DMS79 (cell line): ENCODE data around the gene TMPRSS3.
A peak's percentile ranks its signal among the peaks of the same experiment; 100 is the strongest.

Source experiments
- DNase-seq: peaks from one replicate; lab custom pipeline; 2025; lab: John Stamatoyannopoulos, UW

Gene TMPRSS3

DNA sequence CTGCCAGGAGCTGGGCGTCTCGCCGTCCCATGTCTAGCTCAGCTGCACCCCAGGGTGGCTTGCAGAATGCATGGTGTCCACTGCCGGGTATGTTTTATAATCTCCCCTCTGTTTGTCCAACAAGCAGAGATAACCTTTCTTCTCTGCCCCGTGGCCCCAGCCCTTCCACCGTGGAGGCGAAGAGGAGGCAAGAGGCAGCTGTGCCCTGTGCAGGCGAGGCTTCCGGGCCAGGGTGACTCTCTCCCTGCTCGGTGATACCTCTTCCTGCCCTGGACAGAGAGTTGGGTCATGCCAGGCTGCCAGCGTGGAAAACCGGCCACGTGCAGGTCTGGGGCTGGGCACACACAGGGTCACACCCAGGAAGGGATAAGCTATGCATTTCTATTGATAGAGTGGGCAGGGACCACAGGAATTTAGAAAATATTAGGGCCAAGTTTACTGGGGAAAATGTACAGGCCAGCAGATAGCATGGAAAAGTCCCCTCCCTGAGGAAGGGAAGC lies 44.9 kb downstream of the TMPRSS3 start, which contains the start of gene TFF2:
TFF2 (minus strand) TSS at position 68 of the 500 bp plus-strand sequence; CDS start at position 31, 37 bp downstream.
- no peak for DNase-seq

DNA sequence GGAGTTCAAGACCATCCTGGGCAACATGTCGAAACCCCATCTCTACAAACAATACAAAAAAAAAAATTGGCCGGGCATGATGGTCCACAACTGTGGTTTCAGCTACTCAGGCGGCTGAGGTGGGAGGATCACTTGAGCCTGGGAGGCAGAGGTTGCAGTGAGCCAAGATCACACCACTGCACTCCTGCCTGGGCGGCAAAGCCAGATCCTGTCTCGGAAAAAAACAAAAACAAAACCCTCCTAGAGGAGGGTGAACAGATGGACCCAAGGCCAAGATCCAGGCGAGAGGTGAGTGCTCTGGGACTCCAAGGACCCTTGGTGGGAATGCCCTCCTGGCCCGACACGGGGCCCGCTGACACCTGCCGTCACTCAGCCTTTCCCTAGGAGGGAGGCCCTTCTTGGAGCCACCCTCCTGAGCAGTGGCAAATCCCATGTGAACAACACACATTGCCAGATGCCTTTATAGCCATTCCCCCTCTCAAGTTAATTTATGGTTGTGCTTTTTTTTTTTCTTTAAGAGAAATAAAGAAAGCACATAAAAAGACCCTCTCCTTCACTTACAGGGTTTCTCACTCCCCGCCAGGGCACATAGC lies 45.4 kb downstream of the TMPRSS3 start:
- peak; percentile 19 for DNase-seq

DNA sequence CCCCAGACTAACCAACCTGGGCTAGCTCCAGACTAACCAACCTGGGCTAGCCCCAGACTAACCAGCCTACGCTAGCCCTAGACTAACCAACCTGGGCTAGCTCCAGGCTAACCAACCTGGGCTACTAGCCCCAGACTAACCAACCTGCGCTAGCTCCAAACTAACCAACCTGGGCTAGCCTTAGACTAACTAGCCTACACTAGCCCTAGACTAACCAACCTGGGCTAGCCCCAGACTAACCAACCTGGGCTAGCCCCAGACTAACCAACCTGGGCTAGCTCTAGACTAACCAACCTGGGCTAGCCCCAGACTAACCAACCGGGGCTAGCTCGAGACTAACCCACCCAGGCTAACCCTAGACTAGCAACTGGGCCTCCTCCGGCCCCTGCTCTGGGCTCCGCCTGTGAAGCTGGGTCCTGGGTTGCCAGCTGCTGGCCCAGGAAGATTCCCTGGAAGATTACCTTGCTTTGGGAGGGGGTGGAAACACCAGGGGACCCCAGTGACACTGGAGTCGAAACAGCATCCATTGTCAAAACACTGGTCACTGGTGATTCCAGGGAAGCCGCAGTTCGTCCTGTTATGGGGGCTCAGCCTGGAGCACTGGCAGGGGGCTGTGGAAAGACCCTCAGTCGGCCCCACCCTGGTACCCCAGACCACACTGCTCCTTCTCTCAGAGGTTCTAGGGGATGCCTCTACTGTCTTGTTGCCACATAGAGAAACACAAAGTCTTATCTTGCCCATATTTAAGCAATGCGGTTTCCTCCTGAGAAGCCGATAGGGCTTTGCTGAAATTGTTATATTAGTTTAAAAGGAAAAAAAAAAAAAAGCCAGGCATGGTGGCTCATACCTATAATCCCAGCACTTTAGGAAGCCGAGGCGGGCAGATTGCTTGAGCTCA lies 46.2 kb downstream of the TMPRSS3 start:
- no peak for DNase-seq

DNA sequence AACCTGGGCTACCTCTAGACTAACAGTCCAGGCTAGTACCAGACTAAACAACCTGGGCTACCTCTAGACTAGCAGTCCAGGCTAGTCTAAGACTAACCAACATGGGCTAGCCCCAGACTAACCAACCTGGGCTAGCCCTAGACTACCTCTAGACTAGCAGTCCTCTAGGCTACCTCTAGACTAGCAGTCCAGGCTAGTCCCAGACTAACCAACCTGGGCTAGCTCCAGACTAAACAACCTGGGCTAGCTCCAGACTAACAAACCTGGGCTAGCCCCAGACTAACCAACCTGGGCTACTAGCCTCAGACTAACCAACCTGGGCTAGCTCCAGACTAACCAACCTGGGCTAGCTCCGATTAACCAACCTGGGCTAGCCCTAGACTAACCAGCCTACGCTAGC lies 47.1 kb downstream of the TMPRSS3 start:
- DNase-seq = no peak

DNA sequence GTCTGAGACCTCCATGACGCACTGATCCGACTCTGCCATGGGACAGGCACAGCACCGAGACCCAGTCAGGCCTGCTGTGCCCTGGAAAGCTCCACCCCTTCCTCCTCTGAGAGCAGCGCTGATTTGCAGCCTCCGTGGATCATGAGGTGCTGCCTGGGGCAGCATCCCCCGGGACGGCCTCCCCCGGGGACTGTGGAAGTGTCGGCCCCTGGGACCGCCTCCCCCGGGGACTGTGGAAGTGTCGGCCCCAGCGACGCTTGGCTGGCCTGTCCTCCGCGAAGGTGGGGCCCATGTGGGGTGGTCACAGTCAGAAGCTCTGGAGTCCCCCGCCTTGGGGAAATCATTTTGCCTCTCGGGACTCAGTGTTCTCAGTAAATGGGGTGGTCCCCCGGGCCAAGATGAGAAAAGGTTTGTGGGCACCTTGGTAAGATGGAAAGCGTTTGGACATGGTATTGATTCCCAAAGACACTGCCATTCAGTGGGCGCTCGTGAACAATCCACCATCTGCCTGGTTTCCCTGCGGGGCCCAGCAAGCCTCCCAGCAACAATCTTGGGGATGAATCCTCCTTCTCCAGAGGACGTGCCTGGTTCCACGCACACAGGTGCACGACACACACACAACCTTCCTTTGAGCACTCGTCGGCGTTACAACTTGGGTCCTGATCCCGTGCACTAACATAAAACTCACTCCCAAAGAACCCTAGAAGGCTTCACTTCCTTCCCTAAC lies 48.1 kb downstream of the TMPRSS3 start:
- no peak for DNase-seq

DNA sequence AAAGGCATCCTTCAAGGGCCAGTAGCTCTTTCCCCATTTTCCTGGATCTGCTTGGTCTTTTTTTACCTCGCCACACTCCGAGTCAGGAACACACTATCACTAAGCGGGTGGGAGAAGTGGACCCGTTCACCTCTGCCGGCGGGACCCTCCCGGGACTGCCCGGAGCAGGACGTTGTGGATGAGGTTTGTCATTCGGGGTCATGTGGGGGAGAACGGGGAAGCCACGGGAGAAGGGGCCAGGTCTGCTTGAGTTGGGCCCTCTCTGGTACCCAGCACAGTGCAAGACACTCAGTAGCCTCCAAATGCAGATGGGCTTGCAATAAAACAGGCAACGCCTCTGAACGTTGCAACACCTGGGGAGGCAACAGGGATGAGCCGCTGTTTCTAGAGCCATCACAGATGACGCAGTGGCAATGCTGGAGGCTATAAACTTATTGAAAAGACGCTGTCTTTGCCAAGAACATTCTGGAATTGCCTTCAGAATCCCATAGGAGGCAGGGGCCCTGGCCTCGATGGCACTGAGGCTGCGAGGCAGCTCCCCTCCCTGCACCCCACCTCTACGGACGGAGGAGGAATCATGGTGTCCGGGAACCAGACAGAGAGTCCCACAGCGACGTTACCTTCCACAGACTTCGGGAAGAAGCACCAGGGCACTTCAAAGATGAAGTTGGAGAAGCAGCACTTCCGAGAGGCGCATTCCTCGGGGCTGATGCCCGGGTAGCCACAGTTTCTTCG lies 48.8 kb downstream of the TMPRSS3 start:
- no peak for DNase-seq

DNA sequence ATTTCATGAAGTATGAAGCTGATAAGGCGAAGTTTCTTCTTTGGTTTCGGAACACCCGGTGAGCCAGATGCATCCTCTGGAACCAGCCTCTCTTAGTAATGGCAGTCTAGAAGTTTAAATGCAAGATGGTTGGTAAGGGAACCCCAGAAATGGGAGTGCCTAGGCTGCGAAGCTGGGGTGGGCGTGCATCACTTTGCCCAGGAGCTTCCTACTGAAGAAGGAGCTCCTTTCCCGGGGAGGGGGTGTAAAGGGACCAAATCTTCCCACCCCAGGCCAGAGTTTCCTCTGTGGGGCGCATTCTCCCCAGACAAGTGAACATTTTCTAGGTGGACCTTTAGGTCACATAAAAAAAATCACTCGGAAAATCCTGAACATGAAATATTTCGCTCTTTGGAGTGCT lies 49.4 kb downstream of the TMPRSS3 start:
- no peak for DNase-seq

DNA sequence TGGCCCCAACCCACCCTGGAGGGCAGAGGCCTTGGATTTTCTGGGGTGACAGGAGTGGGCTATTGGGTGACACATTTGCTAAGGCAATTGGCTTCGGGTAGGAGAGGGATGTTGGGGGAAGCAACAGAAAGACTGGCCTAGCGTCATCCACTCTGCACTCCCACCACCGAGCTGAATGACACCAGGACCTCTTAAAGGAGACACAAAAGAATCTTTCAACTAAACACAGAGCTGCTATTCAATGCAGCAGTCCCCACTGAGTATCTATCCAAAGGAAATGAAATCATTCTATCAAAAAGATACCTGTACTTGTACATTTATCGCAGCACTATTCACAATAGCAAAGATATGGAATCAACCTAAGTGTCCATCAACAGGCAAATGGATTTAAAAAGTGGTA lies 51.2 kb downstream of the TMPRSS3 start:
- no peak for DNase-seq

DNA sequence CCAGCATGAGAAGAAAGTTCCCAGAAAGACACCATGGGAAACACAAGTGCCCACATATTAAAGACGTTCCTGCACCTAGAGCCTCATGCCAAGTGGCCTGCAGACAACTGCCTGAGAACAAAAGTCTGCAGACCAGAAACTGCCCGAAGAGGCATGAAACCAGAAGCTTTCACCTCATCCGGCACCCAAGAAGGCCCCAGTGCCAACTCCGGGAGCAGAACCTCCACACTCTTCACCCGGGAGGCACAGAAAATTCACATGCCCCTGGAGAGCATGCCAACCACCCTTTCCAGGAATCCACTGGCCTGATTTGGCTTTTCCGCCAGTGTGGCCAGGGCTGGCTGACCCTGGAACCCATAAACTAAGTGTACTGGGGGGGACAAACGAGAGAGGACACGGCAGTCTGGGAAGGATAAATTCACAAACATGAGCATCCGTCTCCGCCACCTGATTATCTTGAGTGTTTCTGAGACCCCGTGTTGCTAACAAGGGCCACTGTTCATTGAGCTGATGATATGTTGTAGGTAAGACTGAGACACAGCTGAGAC lies 51.8 kb downstream of the TMPRSS3 start:
- DNase-seq = no peak

DNA sequence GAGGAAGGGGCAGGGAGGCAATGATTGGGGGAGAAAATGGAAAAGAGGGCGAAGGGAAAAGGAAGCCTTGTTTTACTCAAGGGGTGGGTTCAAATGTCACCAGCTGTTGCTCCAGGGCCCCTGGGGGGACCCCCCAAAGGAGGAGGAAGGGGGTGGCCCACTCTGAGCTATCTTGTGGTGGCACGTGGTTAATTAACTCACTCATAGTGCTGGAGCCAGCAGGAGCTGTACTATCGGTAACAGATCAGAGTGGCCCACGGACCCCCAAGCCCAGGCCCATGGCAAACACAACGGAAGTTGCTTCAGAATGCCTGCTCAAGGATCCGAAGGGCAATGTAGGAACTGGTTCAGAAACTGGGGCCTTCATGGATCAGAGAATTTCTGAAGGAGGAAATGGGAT lies 52.3 kb downstream of the TMPRSS3 start:
- no peak for DNase-seq

DNA sequence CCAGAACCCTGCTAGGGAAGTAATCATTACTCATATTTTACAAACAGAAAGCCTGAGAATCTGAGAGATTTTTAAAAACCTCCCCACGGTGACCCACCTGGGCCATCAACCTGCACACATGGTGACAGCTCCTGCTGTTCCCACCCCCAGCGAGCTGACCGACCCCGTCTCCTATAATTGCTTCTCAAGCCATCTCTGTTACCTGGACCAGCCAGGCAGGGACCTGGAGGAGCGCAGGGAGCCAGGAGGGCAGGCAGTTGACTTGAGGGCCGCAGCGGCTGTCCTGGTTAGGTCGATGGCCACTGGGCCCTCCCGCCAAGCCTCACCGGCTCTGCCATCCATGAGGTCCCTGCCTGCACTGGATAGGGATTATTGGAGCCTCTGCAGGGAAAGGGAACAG lies 52.8 kb downstream of the TMPRSS3 start:
- no peak for DNase-seq

DNA sequence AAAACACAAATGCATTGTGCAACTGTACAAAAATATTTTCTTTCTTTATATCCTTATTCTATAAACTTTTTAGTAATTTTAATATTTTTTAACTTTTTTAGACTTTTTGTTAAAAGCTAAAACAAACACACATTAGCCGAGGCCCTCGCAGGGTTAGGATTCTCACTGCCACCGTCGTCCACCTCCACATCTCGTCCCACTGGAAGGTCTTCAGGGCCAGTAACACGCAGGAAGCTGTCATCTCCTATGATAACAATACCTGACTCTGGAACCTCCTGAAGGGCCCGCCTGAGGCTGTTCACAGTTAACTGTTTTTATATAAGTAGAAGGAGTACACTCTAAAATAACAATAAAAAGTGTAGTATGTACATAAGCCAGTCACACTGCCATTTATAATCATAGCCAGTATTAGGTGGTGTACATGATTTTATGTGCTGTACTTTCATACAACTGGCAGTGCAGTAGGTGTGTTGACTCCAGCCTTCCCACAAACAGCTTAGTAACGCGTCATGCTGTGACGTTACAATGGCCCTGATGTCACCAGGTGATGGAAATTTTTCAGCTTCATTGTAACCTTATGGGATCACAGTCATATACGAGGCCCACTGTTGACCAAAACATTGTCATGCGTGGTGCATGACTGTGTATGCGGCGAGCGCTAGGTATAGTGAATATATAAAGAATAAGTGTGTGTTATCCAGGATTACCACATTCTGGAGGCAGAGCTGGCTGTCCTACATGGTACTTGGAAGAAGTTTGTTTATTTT lies 53.9 kb downstream of the TMPRSS3 start:
- no peak for DNase-seq

DNA sequence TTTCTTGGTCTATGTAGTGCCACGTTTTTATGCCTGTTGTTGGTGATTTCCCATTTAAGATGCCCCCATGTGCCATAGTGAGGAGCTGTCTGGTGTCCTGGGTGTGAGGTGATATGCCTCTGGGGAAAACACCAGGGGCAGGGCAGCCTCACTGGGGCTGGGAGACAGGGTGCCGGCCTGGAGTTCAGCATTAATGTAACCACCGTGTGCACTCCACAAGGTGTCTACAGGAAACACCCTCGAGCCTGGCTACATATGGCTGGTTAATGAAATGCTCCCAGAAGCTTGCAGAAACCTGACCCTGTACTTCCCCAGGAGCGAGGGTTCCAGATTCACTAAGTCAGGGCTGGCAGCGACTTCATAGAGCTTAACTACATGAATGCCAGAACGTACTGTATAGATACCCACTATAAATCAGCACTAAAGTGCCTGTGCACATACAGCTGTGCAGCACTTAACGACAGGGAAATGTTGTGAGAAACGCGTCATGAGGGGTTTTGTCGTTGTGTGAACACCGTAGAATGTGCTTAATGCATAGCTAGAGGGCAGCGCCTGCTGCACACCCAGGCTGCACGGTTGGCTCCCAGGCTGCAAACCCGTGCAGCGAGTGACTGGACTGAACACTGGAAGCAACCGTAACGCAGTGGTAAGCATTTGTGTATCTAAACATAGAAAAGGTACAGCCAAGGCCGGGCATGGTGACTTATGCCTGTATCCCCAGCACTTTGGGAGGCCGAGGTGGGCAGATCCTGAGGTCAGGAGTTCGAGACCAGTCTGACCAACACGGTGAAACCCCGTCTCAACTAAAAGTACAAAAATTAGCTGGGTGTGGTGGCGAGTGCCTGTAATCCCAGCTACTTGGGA lies 55.4 kb downstream of the TMPRSS3 start:
- DNase-seq = no peak

DNA sequence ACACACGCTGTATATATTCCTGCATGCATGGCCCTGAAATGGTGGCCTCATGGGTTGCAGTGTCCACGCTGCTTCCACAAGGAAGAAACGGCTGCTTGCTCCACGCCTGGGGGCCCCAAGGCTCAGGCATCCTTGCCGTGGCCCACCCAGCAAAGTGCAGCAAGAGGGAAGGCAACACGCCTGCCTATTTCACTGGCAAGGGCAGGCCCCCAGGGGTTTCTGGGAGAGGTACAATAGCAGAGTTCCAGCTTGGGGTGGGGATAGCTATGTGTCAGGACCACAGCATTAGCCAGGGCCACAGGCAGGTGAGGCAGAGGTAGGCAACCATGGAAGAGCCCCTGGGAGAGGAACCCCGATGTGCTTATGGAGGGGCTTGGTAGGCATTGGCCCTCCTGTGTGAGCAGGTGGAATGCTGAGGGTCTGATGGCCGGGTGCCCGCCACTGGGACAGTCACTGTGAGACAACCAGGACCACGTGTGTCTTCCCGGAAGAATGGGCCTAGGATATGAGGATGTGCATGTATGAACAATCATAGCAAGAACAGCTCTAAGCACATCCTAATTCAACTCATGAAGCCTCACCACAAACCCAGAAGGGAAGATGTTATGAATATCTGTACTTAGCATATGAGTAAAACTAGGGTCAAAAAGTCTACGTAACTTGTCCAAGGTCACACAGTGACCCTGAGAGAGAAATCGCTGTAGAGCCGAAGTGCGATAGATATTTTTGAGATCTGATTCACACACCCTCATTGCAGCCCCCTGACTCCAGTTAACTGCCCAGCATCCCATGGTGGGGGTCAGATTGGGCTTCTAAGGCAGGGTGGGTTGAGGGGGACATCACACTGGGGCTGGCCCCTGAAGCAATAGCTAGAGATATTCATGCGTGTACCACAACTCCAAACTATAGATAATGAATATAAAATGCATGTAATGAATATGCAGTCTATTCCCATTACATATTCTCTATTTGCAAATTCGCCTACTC lies 56.8 kb downstream of the TMPRSS3 start:
- no peak for DNase-seq

DNA sequence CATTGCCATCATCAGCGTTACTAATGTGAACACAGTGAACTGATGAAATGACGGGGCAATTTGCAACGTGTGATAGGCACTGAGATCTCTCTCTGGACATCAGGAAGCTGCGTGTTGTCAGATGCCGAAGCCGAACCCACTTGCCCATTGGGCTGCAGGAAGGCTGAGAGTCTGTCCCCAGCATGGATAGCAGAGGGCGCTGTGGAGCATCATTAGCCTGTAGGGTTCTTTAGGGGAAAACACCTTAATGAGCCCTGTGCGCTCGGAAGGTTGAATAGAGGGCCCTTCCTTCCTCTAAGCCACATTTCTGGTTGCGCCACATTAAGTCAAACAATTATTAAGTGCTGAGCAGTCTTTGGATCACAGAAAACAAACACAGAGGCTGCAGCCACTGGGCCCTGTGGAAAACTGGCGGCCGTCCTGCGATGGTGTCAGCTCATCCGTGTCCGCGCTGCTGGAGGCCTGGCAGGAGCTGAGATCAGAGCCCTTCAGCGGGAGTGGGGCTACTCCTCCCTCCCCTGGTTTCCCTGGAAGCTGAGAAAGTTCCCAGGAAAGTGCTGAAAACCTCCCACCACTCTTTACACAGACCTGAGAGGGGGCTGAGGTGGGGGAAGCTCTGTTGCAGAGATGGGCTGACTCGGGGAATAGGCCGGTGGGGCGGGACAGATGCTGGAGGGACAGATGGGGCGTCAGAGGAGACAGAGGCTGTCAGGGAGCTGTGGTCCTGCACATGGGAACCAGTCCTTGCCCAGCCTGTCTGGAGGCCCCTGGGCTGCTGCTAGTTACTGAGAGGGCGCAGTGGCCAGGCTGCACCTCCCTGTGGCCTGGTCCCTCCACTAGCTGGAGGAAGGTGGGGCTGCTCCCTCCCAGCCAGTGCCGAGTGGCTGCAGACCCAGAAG lies 57.8 kb downstream of the TMPRSS3 start:
- peak; percentile 91 for DNase-seq

DNA sequence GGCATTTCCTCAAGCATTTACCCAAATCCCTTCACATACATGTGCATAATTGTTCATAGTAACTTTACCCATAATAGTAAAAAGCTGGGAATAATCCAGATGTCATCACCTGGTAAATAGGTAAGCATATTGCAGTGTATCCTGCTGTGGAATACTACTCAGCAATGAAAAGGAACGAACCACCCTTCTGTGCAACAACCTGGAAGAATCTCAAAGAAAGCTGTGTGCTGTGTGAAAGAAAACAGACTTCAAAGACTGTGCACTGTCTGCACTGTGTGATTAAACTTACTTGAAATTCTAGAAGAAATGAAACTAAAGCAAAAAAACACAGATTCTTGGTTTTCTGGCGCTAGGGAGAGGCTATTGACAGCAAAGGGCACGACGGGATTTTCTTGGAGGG lies 58.6 kb downstream of the TMPRSS3 start:
- no peak for DNase-seq

DNA sequence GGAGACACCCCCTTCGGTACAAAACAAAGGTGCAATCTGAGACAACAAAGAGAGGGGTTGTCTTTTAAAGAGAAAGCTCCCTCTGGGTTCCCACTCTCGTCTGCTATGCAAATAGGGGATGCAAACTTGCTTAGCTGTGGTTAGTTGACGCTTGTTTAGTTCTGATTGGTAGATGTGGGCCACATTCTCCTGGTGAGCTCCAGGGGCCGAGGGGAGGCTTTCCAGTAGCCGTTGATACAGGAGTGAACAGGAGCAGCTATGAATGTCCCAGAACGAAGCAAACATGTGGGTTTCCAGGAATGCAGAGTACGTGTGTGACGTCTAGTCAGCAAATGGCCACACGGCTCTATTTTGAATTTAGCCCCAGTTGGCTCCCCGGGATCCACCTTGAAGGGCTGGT lies 59.8 kb downstream of the TMPRSS3 start:
- no peak for DNase-seq
